NCI-H1930 (cell line): ENCODE measurements around the gene CNOT6L.

Experiments used
- DNase-seq, 2 experiments: peaks; one replicate each; lab custom pipeline; 2025; lab: John Stamatoyannopoulos, UW

The CNOT6L gene

GRCh38 chr4:77820649-77821561 is 1.7 kb upstream of the CNOT6L start:
- no peak for DNase-seq

- peak; percentile 79 to 84 for DNase-seq
Observed at GRCh38 chr4:77819843-77820648, 878 bp upstream of the CNOT6L start.

GRCh38 chr4:77819404-77819842 is 255 bp upstream of the CNOT6L start:
- DNase-seq = no peak

GRCh38 chr4:77818073-77818601 is 1.0 kb downstream of the CNOT6L start:
- DNase-seq = peak; percentile 49 to 58

- no peak for DNase-seq
Observed at GRCh38 chr4:77817304-77818072, 1.7 kb downstream of the CNOT6L start.

GRCh38 chr4:77816546-77816945 is 2.6 kb downstream of the CNOT6L start:
- no peak for DNase-seq

GRCh38 chr4:77815636-77816035 is 3.5 kb downstream of the CNOT6L start:
- DNase-seq = no peak

GRCh38 chr4:77805840-77806239 is 13.3 kb downstream of the CNOT6L start:
- DNase-seq = no peak

GRCh38 chr4:77804471-77804870 is 14.7 kb downstream of the CNOT6L start:
- no peak for DNase-seq

- no peak for DNase-seq
Observed at GRCh38 chr4:77802402-77802801, 16.8 kb downstream of the CNOT6L start.

- no peak for DNase-seq
Observed at GRCh38 chr4:77801260-77801608, 17.9 kb downstream of the CNOT6L start.

GRCh38 chr4:77800483-77801259 is 18.5 kb downstream of the CNOT6L start:
- no peak for DNase-seq

- no peak for DNase-seq
Observed at GRCh38 chr4:77800077-77800476, 19.1 kb downstream of the CNOT6L start.

- DNase-seq = no peak
Observed at GRCh38 chr4:77798385-77798784, 20.8 kb downstream of the CNOT6L start.

- no peak for DNase-seq
Observed at GRCh38 chr4:77797239-77797638, 21.9 kb downstream of the CNOT6L start.

- no peak for DNase-seq
Observed at GRCh38 chr4:77795326-77795725, 23.8 kb downstream of the CNOT6L start.

- no peak for DNase-seq
Observed at GRCh38 chr4:77790146-77790545, 29.0 kb downstream of the CNOT6L start.

- no peak for DNase-seq
Observed at GRCh38 chr4:77788990-77789389, 30.2 kb downstream of the CNOT6L start.

- DNase-seq = no peak
Observed at GRCh38 chr4:77787969-77788368, 31.2 kb downstream of the CNOT6L start.

- no peak for DNase-seq
Observed at GRCh38 chr4:77785669-77786068, 33.5 kb downstream of the CNOT6L start.

- DNase-seq = no peak
Observed at GRCh38 chr4:77783895-77784294, 35.3 kb downstream of the CNOT6L start.
